IPS DF 4.7 (cell line): Measurements from ENCODE around the gene NXPH1.

Experiments
- DNase-seq: peaks from one replicate; pipeline ENCODE4 v3.0.0-alpha.2; 2013; ENCODE audit warnings: low spot score; ENCODE audit errors: extremely low read depth

NXPH1 gene

DNA sequence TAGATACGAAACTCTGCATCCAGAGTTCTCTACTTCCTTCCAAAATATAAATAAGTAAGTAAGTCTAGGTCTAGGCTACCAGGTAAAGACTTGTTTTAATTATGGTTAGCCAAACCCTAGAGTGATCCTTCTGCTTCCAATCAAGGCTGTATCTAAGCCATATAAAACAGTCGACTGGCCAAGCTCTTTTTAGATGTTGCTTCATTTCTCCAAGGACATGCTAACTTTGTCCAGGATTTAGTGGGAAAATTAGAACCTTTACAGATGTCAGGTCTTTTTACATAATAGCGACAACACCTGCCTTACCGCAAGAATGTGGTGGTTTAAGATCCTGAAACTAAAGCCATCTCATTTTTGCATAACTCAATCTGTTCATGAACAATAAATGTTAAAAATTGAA lies 156.8 kb downstream of the NXPH1 start:
- DNase-seq, result no peak

- DNase-seq, result no peak
Measured at GRCh38 chr7:8590791-8591190, 157.4 kb downstream of the NXPH1 start.

- no peak for DNase-seq
Measured at GRCh38 chr7:8591289-8591688, 157.9 kb downstream of the NXPH1 start.

DNA sequence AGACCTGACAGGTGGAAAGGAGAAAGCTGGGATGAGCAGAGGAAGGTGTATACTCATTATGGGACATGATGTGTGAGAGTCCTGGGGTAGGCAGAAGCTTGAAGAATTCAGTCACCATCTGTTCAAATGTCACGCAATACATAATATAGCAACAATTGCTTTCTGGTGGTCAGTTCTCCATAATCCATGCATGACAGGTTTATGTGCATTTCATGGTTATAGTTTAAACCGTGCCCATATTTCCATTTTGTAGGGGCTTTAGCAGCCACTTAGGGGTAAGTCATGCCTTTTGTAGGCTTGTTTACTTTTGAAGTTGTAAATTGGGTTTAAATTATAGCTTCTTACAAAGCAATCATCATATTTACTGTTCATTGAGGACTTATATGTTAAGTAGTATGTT lies 158.8 kb downstream of the NXPH1 start:
- no peak for DNase-seq

- DNase-seq, result no peak
Measured at GRCh38 chr7:8594115-8594514, 160.7 kb downstream of the NXPH1 start.

DNA sequence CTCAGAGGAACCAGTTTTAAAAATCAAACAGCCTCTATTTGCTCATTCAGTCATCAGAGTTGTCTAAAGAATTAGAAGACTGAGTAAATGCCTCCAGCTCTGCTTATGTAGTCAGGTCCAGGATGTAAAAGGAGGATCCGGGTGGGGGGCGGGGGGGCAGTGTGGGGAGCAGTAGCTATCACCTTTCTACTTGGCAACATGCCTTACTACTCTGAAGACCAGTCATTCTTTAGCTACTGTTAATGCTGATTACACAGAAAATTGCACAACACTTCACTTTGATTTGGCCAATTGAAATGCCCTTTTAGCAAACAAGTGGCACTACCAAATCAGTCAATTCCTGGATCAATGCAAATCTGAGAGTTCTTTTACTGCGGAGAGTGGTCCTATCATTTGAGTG lies 164.2 kb downstream of the NXPH1 start:
- no peak for DNase-seq

DNA sequence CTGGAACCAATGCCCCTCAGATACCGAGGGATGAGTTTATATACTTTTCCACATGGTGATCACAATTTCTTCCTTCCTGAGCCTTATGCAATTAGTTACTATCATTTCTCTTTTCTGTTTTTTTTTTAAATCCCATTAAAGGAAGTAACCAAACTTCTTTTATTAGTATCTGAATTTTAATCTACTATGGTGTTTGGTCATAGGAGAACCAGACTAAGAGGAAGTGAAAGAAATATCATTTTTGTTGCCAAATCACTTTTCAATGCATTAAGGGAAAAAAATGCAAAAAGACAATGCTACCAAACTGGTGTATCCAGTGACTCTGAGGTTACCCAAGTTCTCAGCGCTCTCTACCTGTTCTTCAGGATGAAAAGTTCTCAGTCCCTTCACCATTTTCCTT lies 167.7 kb downstream of the NXPH1 start:
- DNase-seq, result no peak

- DNase-seq, result no peak
Measured at GRCh38 chr7:8605221-8605620, 171.8 kb downstream of the NXPH1 start.

DNA sequence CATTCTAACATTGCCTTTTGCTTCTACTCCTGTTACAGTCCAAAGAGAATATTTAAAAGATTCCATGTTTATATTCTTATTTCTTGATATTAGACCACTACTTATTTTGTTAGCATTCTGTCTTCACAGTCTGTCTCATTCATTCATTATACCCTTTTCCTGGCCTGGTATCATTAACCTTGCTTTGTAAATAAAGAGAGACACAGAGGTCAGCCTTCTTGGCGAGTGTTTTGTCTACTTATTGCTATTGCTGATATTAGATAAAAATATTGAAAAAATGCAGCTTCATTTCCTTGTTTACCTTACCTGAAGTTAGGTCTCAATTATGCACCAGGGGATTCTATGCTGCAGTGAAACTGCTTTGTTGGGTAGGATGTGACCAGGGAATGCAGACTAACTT lies 179.2 kb downstream of the NXPH1 start:
- DNase-seq, result no peak

GRCh38 chr7:8613191-8613590 lies 179.8 kb downstream of the NXPH1 start:
- no peak for DNase-seq

DNA sequence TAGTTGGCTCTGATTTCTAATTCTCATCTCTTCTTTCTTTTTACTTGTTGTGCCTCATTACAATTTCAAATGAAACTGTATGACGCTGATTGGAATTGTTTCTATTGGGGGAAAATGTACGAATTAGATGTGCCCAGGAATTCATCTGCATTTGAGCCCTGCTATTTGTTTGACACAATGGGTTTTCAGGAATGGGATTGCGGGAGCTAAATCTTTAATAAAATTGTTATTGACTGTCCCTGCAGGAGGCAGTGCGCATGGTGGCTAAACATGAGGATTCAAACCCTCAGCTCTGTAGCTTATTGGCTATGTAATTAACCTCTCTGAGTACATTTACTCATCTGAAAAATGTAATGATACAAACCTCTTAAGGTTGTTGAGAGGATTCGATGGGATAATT lies 181.6 kb downstream of the NXPH1 start:
- no peak for DNase-seq

GRCh38 chr7:8618441-8619070 lies 185.1 kb downstream of the NXPH1 start:
- DNase-seq, result no peak

GRCh38 chr7:8620169-8620568 lies 186.8 kb downstream of the NXPH1 start:
- DNase-seq, result no peak

GRCh38 chr7:8625612-8626011 lies 192.2 kb downstream of the NXPH1 start:
- no peak for DNase-seq

DNA sequence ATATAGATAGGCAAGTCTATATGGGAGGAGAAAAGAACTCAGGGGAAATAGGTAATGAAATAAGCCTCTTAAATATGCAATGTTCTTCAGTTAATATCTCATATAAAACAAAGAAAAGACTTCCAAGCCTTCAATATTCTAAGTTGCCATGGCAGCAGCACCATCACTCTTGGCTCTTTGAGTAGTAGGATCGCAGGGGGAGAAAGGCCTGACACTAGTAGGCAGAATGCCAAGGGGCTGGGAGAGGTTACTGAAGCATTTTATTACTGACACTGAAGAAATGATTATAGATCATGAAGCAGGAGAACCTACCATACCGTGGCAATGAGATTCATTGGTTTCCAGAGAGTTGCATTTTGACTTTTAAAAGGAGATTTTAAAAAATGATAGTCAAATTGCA lies 193.9 kb downstream of the NXPH1 start:
- no peak for DNase-seq

- no peak for DNase-seq
Measured at GRCh38 chr7:8628656-8629055, 195.2 kb downstream of the NXPH1 start.

GRCh38 chr7:8629504-8629903 lies 196.1 kb downstream of the NXPH1 start:
- DNase-seq, result no peak

- DNase-seq, result no peak
Measured at GRCh38 chr7:8637322-8637721, 203.9 kb downstream of the NXPH1 start.

GRCh38 chr7:8638076-8638475 lies 204.7 kb downstream of the NXPH1 start:
- DNase-seq, result no peak

GRCh38 chr7:8639668-8640067 lies 206.3 kb downstream of the NXPH1 start:
- DNase-seq, result no peak

DNA sequence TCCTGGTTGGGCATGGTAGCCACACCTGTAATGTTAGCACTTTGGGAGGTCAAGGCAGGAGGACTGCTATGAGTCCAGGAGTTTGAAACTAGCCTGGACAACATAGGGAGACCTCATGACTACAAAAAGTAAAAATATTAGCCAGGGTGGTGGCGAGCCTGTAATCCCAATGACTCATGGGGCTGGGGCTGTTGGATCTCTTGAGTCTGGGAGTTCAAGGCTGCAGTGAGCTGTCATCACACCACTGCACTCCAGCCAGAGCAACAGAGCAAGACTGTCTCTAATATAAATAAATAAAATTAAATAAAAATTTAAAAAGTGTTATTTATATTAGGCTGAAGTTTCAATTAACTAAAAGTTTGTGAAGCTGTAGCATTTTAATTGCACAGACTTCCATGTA lies 207.3 kb downstream of the NXPH1 start:
- no peak for DNase-seq

GRCh38 chr7:8668627-8669500 lies 235.5 kb downstream of the NXPH1 start:
- DNase-seq, result no peak

GRCh38 chr7:8669501-8669851 lies 236.1 kb downstream of the NXPH1 start:
- DNase-seq, result no peak
